Embryonic facial prominence (tissue), 1 donor: Measurements from ENCODE around the gene NUAK1.
"Not testable (repeated sequence)": the region's sequence is repeated elsewhere in the genome, so short reads cannot be mapped to it uniquely, and the experiment has no call there.

Source experiments
- DNase-seq: peaks from one replicate; pipeline ENCODE4 v3.0.0-alpha.2; 2016; ENCODE audit errors: extremely low spot score

Gene NUAK1

GRCh38 chr12:106146987-106147386 is 8.2 kb upstream of the NUAK1 start:
- DNase-seq, result no peak

GRCh38 chr12:106145539-106146447 is 7.0 kb upstream of the NUAK1 start:
- no peak for DNase-seq

- no peak for DNase-seq
Measured at GRCh38 chr12:106144847-106145246, 6.1 kb upstream of the NUAK1 start.

GRCh38 chr12:106142591-106143261 is 4.0 kb upstream of the NUAK1 start:
- DNase-seq, result no peak

- not testable (repeated sequence) for DNase-seq
Measured at GRCh38 chr12:106141920-106142319, 3.2 kb upstream of the NUAK1 start.

GRCh38 chr12:106141452-106141851 is 2.7 kb upstream of the NUAK1 start:
- no peak for DNase-seq

- no peak for DNase-seq
Measured at GRCh38 chr12:106141003-106141402, 2.2 kb upstream of the NUAK1 start.

- no peak for DNase-seq
Measured at GRCh38 chr12:106140223-106140986, 1.7 kb upstream of the NUAK1 start.

GRCh38 chr12:106139422-106140171 is 843 bp upstream of the NUAK1 start:
- DNase-seq, result no peak

GRCh38 chr12:106138357-106138632 is 459 bp downstream of the NUAK1 start:
- no peak for DNase-seq

- no peak for DNase-seq
Measured at GRCh38 chr12:106137530-106138356, 1.0 kb downstream of the NUAK1 start.

- DNase-seq, result peak; percentile 85
Measured at GRCh38 chr12:106136263-106136662, 2.5 kb downstream of the NUAK1 start.

- no peak for DNase-seq
Measured at GRCh38 chr12:106135781-106136180, 3.0 kb downstream of the NUAK1 start.

GRCh38 chr12:106135075-106135474 is 3.7 kb downstream of the NUAK1 start:
- DNase-seq, result no peak

GRCh38 chr12:106134294-106134949 is 4.3 kb downstream of the NUAK1 start:
- no peak for DNase-seq

GRCh38 chr12:106133136-106134087 is 5.3 kb downstream of the NUAK1 start:
- DNase-seq, result no peak

- no peak for DNase-seq
Measured at GRCh38 chr12:106132175-106133135, 6.3 kb downstream of the NUAK1 start.

GRCh38 chr12:106131676-106132075 is 7.1 kb downstream of the NUAK1 start:
- DNase-seq, result no peak
